Hepatocyte (in vitro differentiated cells): ENCODE data around the gene RSPRY1.

Experiments
- EZH2 ChIP-seq: fragments of 200-600 bp; sonication (generic); IDR thresholded peaks from 2 replicates; pipeline ENCODE4 v1.6.1; 2016; ENCODE audit warnings: antibody characterized with exemption, mild to moderate bottlenecking, borderline replicate concordance
- EZH2phosphoT487 ChIP-seq: fragments of 200-600 bp; sonication (generic); IDR thresholded peaks from one replicate; pipeline ENCODE4 v1.6.1; 2018; ENCODE audit warnings: antibody characterized with exemption, mild to moderate bottlenecking, low read depth, moderate library complexity; ENCODE audit not compliant: unreplicated experiment, severe bottlenecking
- TF ChIP-seq, protein P1 (sequence below): fragments of 200-600 bp; sonication (generic); IDR thresholded peaks from 2 replicates; pipeline ENCODE4 v1.5.1; 2016; ENCODE audit warnings: antibody characterized with exemption, mild to moderate bottlenecking; ENCODE audit not compliant: poor library complexity

DNA sequence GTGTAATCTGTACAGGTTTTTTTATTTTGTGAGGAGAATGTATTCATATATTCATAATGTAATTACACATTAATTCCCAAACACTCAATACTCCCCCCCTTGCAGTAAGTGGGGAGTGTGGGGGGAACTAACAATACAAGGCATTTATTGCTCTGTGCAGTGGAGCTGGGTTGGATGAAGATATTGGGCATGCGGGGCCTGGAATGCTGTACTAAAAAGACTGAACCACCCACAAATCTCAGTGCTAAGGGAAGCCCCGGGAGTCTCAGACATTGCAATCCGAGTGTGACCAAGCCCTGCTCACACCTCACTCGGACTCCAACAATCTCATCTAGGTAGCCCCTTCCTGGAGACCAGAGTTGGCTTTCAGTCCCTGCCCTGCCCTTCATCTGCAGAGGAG is 92.4 kb downstream of the RSPRY1 start:
- TF ChIP-seq EZH2 (no peak), EZH2phosphoT487 (no peak)
- TF ChIP-seq, protein P1, sequence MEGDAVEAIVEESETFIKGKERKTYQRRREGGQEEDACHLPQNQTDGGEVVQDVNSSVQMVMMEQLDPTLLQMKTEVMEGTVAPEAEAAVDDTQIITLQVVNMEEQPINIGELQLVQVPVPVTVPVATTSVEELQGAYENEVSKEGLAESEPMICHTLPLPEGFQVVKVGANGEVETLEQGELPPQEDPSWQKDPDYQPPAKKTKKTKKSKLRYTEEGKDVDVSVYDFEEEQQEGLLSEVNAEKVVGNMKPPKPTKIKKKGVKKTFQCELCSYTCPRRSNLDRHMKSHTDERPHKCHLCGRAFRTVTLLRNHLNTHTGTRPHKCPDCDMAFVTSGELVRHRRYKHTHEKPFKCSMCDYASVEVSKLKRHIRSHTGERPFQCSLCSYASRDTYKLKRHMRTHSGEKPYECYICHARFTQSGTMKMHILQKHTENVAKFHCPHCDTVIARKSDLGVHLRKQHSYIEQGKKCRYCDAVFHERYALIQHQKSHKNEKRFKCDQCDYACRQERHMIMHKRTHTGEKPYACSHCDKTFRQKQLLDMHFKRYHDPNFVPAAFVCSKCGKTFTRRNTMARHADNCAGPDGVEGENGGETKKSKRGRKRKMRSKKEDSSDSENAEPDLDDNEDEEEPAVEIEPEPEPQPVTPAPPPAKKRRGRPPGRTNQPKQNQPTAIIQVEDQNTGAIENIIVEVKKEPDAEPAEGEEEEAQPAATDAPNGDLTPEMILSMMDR: no peak
